ENCODE results near the gene FYCO1.

DNA sequence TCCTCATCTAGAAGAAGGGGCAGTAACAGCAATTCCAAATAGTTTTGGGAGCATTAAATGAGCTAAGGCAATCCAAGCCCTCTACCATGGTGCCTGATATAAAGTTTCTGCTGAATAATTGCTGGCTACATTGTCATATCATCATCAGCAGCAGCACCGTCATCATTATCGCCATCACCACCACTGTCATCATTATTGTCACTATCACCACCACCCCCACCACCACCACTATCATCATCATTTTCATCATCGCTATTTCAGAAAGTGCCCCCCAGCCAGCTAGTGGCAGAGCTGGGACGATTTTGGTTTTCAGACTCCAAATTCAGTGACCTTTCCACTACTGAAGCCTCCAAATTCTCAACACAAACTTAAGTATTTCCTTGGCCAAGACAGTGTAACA is 16.6 kb upstream of the FYCO1 start:
- TF ChIP-seq POLR2A (IDR thresholded peaks at IDR 0.05; ENCODE audit: low read length) (no peak), GATA1 (IDR thresholded peaks at IDR 0.05; ENCODE audit: low read depth, low read length) (no peak)

Data from erythroblast (primary cell).